GM18909 (cell line): ENCODE measurements around the gene NCAPD2.
"Not testable (repeated sequence)": the region's sequence is repeated elsewhere in the genome, so short reads cannot be mapped to it uniquely, and the experiment has no call there.

Experiments used
- ATAC-seq: cut with Tn5 transposase; IDR thresholded peaks from one replicate; pipeline ENCODE4 v1.9.1; 2021; ENCODE audit warnings: mild to moderate bottlenecking; ENCODE audit not compliant: unreplicated experiment, poor library complexity

The NCAPD2 gene

GRCh38 chr12:6530576-6531260 lies 36.8 kb downstream of the NCAPD2 start:
- ATAC-seq: no peak

GRCh38 chr12:6532051-6532926 lies 38.4 kb downstream of the NCAPD2 start:
- ATAC-seq: no peak

- ATAC-seq: peak; percentile 17
These were observed 39.2 kb downstream of the NCAPD2 start for GRCh38 chr12:6532927-6533652.

DNA sequence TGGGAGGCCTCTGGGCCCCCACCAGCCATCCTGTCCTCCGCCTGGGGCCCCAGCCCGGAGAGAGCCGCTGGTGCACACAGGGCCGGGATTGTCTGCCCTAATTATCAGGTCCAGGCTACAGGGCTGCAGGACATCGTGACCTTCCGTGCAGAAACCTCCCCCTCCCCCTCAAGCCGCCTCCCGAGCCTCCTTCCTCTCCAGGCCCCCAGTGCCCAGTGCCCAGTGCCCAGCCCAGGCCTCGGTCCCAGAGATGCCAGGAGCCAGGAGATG lies 39.7 kb downstream of the NCAPD2 start:
- peak; percentile 13 for ATAC-seq

- peak; percentile 61 for ATAC-seq
These were observed 40.2 kb downstream of the NCAPD2 start, which contains the start of gene GAPDH for GRCh38 chr12:6533923-6534694. GAPDH (plus strand) TSS chr12:6534517; CDS start chr12:6534833, 316 bp downstream.

DNA sequence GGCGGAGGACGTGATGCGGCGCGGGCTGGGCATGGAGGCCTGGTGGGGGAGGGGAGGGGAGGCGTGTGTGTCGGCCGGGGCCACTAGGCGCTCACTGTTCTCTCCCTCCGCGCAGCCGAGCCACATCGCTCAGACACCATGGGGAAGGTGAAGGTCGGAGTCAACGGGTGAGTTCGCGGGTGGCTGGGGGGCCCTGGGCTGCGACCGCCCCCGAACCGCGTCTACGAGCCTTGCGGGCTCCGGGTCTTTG lies 40.7 kb downstream of the NCAPD2 start:
- no peak for ATAC-seq

- ATAC-seq: peak; percentile 5
These were observed 41.2 kb downstream of the NCAPD2 start for GRCh38 chr12:6534945-6535696.

DNA sequence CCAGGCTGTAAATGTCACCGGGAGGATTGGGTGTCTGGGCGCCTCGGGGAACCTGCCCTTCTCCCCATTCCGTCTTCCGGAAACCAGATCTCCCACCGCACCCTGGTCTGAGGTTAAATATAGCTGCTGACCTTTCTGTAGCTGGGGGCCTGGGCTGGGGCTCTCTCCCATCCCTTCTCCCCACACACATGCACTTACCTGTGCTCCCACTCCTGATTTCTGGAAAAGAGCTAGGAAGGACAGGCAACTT lies 41.7 kb downstream of the NCAPD2 start:
- no peak for ATAC-seq

DNA sequence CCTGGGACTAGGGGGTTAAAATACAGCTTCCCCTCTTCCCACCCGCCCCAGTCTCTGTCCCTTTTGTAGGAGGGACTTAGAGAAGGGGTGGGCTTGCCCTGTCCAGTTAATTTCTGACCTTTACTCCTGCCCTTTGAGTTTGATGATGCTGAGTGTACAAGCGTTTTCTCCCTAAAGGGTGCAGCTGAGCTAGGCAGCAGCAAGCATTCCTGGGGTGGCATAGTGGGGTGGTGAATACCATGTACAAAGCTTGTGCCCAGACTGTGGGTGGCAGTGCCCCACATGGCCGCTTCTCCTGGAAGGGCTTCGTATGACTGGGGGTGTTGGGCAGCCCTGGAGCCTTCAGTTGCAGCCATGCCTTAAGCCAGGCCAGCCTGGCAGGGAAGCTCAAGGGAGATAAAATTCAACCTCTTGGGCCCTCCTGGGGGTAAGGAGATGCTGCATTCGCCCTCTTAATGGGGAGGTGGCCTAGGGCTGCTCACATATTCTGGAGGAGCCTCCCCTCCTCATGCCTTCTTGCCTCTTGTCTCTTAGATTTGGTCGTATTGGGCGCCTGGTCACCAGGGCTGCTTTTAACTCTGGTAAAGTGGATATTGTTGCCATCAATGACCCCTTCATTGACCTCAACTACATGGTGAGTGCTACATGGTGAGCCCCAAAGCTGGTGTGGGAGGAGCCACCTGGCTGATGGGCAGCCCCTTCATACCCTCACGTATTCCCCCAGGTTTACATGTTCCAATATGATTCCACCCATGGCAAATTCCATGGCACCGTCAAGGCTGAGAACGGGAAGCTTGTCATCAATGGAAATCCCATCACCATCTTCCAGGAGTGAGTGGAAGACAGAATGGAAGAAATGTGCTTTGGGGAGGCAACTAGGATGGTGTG lies 42.3 kb downstream of the NCAPD2 start:
- ATAC-seq: no peak

DNA sequence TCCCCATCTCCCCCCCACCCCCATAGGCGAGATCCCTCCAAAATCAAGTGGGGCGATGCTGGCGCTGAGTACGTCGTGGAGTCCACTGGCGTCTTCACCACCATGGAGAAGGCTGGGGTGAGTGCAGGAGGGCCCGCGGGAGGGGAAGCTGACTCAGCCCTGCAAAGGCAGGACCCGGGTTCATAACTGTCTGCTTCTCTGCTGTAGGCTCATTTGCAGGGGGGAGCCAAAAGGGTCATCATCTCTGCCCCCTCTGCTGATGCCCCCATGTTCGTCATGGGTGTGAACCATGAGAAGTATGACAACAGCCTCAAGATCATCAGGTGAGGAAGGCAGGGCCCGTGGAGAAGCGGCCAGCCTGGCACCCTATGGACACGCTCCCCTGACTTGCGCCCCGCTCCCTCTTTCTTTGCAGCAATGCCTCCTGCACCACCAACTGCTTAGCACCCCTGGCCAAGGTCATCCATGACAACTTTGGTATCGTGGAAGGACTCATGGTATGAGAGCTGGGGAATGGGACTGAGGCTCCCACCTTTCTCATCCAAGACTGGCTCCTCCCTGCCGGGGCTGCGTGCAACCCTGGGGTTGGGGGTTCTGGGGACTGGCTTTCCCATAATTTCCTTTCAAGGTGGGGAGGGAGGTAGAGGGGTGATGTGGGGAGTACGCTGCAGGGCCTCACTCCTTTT lies 43.1 kb downstream of the NCAPD2 start:
- ATAC-seq: no peak

GRCh38 chr12:6537580-6538419 lies 43.9 kb downstream of the NCAPD2 start:
- not testable (repeated sequence) for ATAC-seq

DNA sequence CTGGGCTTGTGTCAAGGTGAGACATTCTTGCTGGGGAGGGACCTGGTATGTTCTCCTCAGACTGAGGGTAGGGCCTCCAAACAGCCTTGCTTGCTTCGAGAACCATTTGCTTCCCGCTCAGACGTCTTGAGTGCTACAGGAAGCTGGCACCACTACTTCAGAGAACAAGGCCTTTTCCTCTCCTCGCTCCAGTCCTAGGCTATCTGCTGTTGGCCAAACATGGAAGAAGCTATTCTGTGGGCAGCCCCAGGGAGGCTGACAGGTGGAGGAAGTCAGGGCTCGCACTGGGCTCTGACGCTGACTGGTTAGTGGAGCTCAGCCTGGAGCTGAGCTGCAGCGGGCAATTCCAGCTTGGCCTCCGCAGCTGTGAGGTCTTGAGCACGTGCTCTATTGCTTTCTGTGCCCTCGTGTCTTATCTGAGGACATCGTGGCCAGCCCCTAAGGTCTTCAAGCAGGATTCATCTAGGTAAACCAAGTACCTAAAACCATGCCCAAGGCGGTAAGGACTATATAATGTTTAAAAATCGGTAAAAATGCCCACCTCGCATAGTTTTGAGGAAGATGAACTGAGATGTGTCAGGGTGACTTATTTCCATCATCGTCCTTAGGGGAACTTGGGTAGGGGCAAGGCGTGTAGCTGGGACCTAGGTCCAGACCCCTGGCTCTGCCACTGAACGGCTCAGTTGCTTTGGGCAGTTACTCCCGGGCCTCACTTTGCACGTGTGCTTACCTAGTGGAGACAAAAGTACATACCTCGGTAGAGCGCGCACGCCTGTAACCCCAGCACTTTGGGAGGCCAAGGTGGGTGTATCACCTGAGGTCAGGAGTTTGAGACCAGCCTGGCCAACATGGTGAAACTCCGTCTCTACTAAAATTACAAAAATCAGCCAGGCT lies 44.8 kb downstream of the NCAPD2 start:
- no peak for ATAC-seq

DNA sequence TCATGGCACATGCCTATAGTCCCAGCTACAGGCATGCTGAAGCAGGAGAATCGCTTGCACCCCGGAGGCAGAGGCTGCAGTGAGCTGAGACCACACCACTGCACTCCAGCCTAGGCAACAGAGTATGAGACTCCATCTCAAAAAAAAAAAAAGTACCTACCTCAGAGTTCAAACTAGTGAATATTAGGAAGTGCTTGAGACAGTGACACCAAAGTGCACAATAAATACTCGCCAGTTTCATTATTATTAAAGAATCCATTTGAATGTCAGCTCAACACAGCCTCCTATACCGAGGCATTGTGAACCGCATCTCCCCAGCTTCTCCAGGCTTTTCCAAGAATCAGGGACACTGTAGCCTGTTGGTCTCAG lies 45.4 kb downstream of the NCAPD2 start:
- ATAC-seq: no peak

DNA sequence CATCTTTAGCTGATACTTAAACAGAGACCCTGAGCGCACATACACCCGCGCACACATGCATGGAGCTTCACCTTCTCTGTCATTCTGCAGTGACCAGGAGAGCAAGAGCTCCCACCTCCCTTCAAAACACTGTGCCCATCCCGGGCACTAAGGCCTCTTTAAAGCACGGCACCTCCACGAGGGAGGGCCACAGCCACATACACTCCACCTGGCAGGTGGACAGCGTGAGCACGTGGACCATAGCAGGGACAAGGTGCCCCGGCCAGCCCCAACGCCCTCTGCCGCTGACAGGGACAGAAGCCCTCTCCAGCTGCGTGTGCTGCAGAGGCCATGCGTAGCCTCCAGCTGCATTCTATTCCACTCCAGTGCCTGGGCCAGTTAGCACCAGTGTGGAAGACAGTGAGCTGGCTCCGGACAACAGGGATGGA lies 45.8 kb downstream of the NCAPD2 start:
- ATAC-seq: no peak

DNA sequence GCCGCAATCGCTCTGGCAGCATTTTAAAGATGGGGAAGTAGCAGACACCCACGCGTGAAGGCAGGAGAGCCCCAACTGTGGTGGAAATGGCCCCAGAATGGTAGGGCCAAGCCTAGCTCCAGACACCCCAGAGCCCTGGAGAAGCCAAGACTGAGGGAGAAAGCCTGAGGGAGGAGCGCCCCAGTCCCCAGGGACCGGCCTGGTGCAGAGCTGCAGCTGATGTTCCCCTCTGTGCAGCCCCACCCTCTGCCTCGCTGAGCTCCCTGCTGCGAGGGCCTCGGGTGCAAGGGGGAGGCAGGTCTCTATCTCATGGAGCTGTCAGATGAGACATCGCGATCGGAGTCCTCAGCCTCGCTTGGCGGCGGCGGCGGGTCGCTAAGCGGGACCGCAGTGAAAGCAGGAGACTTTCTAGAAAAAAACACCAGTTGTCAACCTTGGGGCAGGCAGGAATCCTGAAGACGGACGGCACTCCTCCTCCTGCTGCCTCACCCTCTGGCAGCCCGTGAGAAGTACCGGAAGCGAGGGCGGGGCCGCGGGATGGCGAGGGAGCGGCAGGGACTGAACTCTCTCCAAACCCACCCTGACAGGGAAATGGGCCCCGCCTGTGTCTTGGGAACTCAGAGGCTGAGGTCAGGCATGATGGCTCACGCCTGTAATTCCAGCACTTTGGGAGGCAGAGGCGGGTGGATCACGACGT lies 46.4 kb downstream of the NCAPD2 start:
- ATAC-seq: no peak

DNA sequence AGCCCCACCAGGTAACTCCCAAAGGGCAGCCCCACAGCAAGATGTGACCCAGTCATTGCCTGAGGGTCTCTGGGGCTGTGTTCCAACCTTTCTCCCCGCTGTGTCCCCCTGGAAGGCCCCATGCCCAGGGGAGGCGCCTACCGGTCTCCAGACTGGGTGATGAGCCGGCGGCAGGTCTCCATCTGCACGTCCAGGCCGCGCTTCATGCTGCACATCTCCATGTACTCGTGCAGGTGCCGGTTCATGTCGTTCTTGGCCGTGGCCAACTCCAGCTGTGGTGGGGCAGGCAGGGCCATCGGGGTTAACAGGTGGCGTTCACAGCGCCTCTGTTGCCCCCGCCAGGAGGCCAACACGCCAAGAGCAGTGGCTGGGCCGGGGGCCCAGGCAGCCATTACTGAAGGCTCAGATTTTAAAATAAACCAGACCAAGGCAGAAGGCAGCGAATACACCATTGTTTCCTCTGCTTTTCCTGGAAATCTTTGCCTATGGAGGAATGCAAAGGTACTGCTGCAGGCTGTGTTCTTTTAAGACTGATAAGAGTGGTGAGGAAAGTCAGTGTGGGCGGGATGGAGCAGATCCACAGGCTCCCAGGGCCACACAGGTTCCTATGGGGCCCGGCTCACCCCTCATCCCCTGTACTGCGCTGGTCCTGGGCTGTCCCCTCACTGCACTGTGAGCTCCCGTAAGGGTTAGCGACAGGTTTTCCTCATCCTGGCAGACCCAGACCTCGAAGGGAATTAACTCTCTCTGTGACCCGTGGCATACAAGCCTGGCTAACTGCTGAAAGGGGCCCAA lies 47.7 kb downstream of the NCAPD2 start:
- no peak for ATAC-seq
